AG09309 (cell line): ENCODE results near the gene FSTL4.

Experiments used
- DNase-seq: peaks from one replicate; pipeline ENCODE4 v3.0.0-alpha.2; 2010; ENCODE audit warnings: low read depth
- H3K4me3 ChIP-seq: 2 replicates; pipeline ENCODE4 v1.5.1; 2011; ENCODE audit warnings: mild to moderate bottlenecking, low read depth, low read length, moderate library complexity; ENCODE audit not compliant: control insufficient read depth
- TF ChIP-seq, protein P1 (sequence below): IDR thresholded peaks from 2 replicates; pipeline ENCODE4 v1.5.1; 2011; ENCODE audit warnings: mild to moderate bottlenecking, low read depth, low read length, inconsistent platforms; ENCODE audit not compliant: insufficient read depth, control insufficient read depth; ENCODE audit errors: missing control alignments

Gene FSTL4

DNA sequence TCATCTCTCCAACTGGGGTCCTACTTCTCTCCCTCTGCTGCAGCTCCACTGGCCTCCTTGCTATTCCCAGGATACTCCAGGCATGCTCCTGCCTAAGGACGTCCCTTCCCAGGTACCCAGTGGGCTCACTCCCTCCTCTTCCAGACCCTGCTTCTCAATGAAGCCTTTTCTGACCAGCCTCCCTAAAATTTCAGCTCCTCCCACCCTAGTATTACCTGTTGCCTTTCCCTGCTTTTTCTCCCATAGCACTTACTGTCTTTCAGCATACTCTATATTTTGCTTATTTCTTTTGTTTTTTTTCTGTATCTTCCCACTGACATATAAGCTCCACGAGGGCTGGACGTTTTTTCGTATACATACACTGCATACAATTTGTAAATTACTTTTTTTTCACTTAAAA is 26.1 kb upstream of the FSTL4 start:
- no peak for DNase-seq
- no peak overlapping the region for H3K4me3 ChIP-seq
- TF ChIP-seq, protein P1, sequence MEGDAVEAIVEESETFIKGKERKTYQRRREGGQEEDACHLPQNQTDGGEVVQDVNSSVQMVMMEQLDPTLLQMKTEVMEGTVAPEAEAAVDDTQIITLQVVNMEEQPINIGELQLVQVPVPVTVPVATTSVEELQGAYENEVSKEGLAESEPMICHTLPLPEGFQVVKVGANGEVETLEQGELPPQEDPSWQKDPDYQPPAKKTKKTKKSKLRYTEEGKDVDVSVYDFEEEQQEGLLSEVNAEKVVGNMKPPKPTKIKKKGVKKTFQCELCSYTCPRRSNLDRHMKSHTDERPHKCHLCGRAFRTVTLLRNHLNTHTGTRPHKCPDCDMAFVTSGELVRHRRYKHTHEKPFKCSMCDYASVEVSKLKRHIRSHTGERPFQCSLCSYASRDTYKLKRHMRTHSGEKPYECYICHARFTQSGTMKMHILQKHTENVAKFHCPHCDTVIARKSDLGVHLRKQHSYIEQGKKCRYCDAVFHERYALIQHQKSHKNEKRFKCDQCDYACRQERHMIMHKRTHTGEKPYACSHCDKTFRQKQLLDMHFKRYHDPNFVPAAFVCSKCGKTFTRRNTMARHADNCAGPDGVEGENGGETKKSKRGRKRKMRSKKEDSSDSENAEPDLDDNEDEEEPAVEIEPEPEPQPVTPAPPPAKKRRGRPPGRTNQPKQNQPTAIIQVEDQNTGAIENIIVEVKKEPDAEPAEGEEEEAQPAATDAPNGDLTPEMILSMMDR: no peak

GRCh38 chr5:133637206-133637605 is 24.9 kb upstream of the FSTL4 start:
- no peak for DNase-seq
- TF ChIP-seq, protein P1: no peak
- no peak overlapping the region for H3K4me3 ChIP-seq

DNA sequence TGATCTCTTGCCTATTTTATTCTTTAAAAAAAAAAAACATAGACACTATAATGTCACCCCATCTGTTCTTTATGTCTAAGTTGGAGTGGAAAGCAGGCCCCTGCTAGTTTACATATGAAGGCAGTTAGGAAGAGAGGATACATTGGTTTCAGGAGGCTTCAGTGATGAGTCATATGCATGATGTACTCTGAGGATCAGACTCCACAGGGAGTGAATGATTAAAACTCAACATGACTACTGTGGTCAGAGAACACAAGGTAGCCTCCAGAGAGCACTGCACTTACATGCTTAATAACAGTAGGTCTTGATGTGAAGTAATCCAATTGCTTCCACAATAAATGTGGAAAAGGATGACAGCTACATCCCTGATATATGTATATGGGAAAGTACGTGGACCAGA is 22.7 kb upstream of the FSTL4 start:
- DNase-seq: no peak
- TF ChIP-seq, protein P1: no peak

DNA sequence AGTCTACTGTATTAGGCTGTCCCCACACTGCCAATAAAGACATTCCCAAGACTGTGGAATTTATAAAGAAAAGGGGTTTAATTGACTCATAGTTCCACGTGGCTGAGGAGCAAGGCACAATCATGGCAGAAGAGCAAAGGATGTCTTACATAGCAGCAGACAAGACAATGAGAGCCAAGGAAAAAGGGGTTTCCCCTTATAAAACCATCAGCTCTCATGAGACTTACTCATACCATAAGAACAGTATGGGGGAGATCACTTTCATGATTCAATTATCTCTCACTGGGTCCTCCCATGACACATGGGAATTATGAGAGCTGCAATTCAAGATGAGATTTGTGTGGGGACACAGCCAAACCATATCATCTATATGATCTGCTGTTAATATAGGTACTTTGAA is 14.8 kb upstream of the FSTL4 start:
- DNase-seq: no peak
- no peak overlapping the region for H3K4me3 ChIP-seq
- TF ChIP-seq, protein P1: no peak

More for the DNA sequence above, 22.7 kb upstream of the FSTL4 start:
- no peak overlapping the region for H3K4me3 ChIP-seq

- DNase-seq: no peak
- TF ChIP-seq, protein P1: no peak
- H3K4me3 ChIP-seq: no peak overlapping the region
Measured at GRCh38 chr5:133624316-133624715, 12.0 kb upstream of the FSTL4 start.

- no peak for DNase-seq
- TF ChIP-seq, protein P1: no peak
- H3K4me3 ChIP-seq: no peak overlapping the region
Measured at GRCh38 chr5:133618141-133618540, 5.8 kb upstream of the FSTL4 start.

DNA sequence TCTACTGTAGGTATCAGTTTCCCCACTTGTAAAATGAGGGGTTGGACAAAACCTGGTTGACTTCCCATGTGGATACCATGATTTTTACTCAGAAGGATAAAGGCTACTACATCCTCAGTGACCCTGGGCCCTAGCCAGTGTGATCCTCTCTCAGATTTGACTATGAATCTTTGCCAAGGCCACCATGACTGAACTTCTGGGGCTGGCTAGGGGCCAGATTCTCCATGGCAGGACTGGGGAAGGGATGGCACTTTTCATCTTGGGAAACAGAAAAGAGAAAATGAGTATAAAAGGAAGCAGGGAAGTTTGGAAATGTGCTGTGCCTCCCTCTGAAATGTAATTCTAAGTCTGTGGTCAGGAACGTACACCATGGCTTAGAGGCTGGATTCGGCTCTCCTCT is 1.4 kb upstream of the FSTL4 start:
- DNase-seq: no peak
- H3K4me3 ChIP-seq: no peak overlapping the region
- TF ChIP-seq, protein P1: no peak
